ENCODE measurements around the gene BEAN1.
A peak's percentile ranks its signal among the peaks of the same experiment; 100 is the strongest.

BEAN1 gene

GRCh38 chr16:66397736-66398433, 29.2 kb upstream of the BEAN1 start:
- no peak for DNase-seq

DNA sequence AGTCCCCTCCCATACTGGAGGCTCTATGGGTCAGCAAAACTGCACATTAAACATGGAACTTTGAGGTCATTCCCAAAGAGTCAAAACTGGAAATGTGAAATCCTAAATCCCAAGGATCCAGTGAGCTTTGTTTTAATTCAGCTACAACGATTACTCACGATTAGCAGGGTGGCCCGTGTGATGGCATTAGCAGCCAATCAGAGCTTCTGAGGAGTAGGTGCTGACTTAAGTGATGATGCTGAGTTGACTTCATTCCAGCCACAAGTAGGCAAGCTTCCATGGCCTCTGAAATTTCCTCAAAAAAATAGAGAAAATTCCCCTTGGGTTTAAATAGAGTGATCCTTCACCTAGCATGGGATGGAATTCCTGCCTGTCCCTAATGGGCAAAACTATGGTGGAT, 28.1 kb upstream of the BEAN1 start:
- DNase-seq = no peak

DNA sequence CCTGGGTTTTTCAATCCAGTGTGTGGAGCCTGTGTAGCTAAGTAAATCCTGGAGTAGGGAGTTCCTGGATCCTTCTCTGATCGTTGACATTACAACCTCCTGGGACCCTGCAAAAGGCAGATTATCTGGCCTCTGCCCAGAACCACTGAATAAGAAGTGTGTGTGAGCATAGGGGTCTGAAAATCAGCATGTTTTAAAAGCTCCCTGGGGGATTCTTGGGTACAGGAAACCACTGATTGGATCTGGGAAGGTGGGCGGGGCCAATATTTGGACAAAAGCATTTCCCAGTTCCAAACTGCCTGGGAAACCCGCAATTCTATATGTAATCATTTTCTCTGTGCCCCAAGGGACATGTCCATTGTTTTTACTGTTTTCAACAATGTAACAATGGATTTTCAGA, 27.2 kb upstream of the BEAN1 start:
- DNase-seq = no peak

DNA sequence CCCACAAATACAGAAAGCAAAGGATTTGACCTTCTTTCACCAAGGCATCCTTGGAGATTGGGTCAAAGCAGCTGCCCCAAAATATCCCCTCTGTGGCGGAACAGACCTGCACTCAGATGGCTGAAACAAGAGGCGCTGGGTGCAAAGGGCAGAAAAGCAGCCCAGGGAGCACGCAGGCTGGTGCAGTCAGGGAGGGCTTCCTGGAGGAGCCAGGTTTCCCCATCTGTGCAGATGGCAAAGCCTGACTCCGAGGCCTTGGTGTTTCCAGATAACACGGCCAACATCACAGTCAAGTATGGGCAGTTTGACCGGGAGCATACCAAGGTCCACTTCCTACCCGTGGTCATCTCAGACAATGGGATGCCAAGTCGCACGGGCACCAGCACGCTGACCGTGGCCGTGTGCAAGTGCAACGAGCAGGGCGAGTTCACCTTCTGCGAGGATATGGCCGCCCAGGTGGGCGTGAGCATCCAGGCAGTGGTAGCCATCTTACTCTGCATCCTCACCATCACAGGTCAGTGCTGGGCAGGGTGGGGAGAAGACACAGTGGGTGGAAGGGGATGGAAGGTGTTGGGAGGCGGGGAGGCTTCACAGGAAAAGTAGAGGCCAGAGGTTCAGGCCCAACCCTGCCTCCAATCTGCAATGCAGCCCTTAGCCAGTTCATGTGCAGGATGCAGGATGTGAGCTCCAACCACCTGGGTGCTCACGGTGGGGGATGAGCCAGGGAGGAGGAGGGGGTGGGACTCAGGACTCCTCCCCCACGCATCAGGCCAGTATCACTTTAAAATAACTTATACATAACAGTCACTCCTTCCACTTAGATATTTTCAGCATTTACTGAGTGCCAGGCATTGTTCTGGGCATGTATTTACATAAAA, 26.4 kb upstream of the BEAN1 start:
- no peak for DNase-seq

DNA sequence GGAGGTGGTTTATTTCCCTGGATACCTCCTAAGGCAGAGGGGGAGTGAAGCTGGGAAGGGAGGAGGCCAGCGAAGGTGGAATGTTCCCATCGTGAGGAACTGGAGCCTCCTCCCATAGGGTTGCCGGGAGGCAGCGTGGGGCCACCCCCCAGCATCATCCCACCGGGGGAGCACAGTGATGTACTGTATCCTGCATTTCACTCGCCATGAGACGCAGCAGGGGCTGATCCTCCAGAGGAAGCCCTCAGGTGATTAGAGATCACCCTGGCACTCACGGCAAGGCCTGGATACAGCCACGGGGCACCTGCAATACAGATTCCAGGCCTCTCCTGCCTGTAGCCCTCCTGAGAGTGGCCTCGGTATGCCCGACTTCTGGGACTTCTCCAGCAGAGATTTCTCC, 25.5 kb upstream of the BEAN1 start:
- DNase-seq = no peak

GRCh38 chr16:66402166-66402565, 24.9 kb upstream of the BEAN1 start:
- no peak for DNase-seq

DNA sequence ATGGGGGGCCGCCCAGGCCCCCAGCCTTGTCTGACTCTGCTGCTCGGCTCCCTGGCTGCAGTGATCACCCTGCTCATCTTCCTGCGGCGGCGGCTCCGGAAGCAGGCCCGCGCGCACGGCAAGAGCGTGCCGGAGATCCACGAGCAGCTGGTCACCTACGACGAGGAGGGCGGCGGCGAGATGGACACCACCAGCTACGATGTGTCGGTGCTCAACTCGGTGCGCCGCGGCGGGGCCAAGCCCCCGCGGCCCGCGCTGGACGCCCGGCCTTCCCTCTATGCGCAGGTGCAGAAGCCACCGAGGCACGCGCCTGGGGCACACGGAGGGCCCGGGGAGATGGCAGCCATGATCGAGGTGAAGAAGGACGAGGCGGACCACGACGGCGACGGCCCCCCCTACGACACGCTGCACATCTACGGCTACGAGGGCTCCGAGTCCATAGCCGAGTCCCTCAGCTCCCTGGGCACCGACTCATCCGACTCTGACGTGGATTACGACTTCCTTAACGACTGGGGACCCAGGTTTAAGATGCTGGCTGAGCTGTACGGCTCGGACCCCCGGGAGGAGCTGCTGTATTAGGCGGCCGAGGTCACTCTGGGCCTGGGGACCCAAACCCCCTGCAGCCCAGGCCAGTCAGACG, 24.4 kb upstream of the BEAN1 start:
- no peak for DNase-seq

DNA sequence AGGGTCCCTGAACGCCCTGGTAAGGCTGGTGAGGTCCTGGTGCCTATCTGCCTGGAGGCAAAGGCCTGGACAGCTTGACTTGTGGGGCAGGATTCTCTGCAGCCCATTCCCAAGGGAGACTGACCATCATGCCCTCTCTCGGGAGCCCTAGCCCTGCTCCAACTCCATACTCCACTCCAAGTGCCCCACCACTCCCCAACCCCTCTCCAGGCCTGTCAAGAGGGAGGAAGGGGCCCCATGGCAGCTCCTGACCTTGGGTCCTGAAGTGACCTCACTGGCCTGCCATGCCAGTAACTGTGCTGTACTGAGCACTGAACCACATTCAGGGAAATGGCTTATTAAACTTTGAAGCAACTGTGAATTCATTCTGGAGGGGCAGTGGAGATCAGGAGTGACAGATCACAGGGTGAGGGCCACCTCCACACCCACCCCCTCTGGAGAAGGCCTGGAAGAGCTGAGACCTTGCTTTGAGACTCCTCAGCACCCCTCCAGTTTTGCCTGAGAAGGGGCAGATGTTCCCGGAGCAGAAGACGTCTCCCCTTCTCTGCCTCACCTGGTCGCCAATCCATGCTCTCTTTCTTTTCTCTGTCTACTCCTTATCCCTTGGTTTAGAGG, 23.5 kb upstream of the BEAN1 start:
- DNase-seq = no peak

- DNase-seq = no peak
Measured at GRCh38 chr16:66405057-66405783, 21.9 kb upstream of the BEAN1 start.

DNA sequence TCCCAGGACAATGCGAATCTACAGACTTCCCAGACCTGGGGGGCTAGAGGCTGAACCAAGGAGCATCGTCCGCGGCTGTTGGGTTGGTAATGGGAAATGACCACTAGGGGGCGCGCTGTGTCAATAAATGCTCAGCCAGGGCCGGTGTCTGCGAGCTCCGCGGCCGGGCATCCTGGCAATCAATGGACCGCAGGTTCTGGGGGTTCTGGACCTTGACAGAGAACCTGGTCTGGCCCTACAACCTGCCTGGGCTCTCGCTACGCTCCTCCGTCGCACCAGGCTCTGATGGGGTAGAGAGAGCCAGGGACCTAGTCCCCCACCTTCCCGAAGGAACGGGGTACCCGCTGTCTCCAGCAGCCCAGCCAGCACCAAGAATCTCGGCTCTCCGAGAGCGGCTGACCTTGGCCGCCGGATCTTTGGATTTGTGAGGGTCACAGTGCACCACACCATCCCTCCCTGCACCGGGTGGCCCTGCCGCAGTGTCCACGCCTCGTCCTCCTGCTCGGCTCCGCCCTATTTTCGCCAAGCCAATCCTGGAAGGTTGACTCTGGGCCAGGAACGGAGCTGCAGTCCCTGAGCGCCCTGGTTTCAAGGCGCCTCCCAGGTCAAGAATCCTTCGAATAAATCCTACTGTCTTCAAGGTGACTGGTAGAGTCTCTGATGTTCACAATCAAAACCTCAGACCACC, 20.4 kb upstream of the BEAN1 start:
- peak; percentile 93 for DNase-seq

DNA sequence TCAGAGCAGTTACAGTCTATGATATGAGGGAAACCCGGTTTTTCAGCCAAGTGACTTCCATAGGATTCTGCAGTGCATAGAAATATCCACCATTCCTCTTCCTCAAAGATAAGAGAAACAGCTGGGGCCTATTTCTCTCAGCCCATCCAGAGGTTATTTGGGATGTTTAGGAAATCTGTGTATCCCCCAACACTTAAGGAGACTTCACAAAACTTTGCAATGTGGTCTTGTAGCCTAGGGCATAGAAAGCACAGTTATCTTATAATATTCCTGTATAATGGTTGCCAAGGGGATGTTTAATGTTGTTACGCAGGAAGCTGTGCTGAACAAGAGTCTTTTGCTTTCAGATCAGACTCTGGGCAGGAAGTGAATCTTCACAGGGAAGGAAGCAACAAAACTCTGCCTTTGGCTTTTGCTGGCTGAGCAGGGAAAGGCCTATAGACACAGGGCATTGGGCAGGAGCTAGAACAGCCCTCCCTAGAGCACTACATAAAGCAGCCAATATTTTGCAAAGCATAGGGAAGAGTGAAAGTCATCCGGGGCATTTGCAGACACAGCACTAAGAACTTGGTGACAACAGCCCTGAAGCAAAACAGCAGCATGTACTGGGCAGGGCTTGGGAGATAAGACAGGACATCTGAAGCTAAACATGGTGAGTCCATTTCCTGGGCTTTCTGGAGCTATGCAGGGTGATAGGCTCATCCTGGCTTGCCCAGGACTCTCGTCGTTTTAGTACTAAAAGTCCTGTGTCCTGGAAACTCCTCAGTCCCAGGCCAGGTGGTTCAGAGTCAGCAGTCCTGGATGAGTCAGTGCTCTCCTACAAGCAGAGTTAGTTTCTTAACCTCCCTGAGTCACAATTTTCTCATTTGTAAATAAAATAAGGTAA, 18.7 kb upstream of the BEAN1 start:
- peak; percentile 56 for DNase-seq

- no peak for DNase-seq
Measured at GRCh38 chr16:66409156-66409555, 17.9 kb upstream of the BEAN1 start.

DNA sequence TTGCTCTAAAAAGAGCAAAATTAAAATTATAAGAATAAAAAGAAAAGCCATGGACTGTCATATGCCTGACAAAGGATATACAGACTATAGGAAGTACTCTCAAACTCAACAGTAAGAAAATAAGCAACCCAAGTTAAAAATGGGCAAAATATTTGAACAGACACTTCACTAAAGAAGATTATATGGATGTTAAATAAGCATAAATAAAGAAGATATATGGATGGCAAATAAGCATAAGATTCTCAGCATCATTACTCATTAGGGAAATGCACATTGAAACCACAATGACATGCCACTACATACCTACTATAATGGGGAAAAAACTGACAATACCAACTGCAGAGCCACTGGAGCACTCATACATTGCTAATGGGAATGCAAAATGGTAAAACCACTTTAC, 14.9 kb upstream of the BEAN1 start:
- no peak for DNase-seq

- DNase-seq = no peak
Measured at GRCh38 chr16:66414891-66415290, 12.2 kb upstream of the BEAN1 start.

DNA sequence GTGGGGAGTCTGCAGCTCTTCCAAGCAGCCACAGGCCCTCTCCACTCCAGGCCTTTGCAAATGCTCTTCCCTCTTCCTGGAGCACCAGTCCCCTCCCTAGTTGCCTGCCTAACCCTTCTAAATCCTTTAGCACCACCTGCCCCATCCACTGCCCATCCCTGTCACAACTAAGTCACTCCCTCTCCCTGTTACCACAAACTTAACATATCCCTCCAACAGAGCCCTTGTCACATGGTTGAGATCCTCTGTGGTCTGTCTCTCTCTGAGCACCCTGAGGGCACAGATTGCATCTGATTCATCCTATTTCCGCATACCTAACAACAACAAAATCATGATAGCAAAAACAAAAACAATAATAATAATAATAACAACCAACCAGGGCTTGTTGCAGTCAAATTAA, 11.0 kb upstream of the BEAN1 start:
- no peak for DNase-seq

GRCh38 chr16:66416939-66417700, 10.0 kb upstream of the BEAN1 start:
- DNase-seq = no peak

DNA sequence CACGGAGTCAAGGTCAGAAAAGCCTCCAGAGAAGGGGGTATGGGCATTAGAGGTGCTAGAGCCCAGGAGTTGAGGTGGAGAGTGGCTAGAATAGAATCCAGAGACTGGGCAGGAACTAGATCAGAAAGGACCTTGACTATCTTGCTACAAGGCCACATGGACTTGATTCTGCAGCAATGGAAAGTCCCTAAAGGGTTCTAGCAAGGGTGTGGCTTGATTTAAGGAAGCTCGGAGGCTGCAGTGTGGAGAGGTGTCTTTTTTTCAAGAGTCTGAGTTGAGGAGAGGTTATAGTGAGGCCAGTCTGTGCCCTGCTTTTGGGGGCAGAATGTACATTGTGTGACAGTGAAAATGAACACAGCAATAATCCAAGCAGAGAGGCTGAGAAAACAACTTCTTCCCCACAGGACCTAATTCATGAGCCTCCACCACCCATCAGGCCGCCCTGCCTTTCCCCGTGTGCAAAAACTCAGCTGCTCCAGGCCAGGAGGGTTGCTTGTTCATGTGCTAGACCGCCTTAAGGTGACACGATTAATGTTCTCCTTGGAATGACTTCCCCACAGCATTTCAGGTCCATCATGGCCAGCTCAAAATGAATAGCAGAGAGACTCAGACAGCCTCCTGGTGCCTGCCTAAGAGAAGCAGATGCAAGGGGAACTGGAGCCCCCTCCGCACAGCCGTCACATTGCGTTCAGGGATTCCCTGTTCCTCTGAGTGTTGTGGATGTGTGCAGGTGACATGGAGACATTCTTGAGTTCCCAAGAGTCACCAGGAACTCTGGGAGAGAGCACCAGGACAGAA, 8.7 kb upstream of the BEAN1 start:
- DNase-seq = no peak

GRCh38 chr16:66419527-66419926, 7.6 kb upstream of the BEAN1 start:
- DNase-seq = no peak

GRCh38 chr16:66420396-66420795, 6.7 kb upstream of the BEAN1 start:
- DNase-seq = no peak
